Liver (tissue), 9 donors: ENCODE measurements around the gene TMEM63A. TPM values are rescaled to one million over a fixed set of nuclear protein-coding genes. Genes with fewer than 3 reads are reported as not detected.
A peak's percentile ranks its signal among the peaks of the same experiment; 100 is the strongest.

Experiments
- DNase-seq: peaks from one replicate; pipeline ENCODE4 v3.0.0-alpha.2; 2017; ENCODE audit warnings: low spot score
- H3K27ac ChIP-seq, 2 donors: one replicate each; pipeline ENCODE4 v1.7.0; 2013; ENCODE audit warnings: inconsistent platforms in 2 of 2, low read length in 2 of 2, control low read depth in 1 of 2, low read depth in 1 of 2, mild to moderate bottlenecking in 1 of 2
- H3K27me3 ChIP-seq, 4 donors: one replicate each; pipeline versions ENCODE4 v1.6.1 to v1.7.0; 2013; ENCODE audit warnings: low read length in 3 of 4, inconsistent platforms in 1 of 4, mild to moderate bottlenecking in 1 of 4, moderate library complexity in 1 of 4; ENCODE audit not compliant: control insufficient read depth in 4 of 4, insufficient read depth in 4 of 4
- H3K36me3 ChIP-seq, 4 donors: one replicate each; pipeline versions ENCODE4 v1.6.1 to v1.7.0; 2013; ENCODE audit warnings: low read length in 3 of 4, mild to moderate bottlenecking in 3 of 4, low read depth in 1 of 4, moderate library complexity in 1 of 4; ENCODE audit not compliant: control insufficient read depth in 4 of 4, insufficient read depth in 3 of 4
- H3K4me1 ChIP-seq, 4 donors: one replicate each; pipeline versions ENCODE4 v1.6.1 to v1.7.0; 2013; ENCODE audit warnings: low read length in 3 of 4, mild to moderate bottlenecking in 3 of 4, moderate library complexity in 1 of 4; ENCODE audit not compliant: control insufficient read depth in 4 of 4, insufficient read depth in 4 of 4
- H3K4me3 ChIP-seq, 3 donors: one replicate each; pipeline versions ENCODE4 v1.6.1 to v1.7.0; 2013; ENCODE audit warnings: low read length in 3 of 3, control low read depth in 1 of 3, low read depth in 1 of 3, mild to moderate bottlenecking in 1 of 3
- H3K9ac ChIP-seq, 2 donors: one replicate each; pipeline ENCODE4 v1.7.0; 2013; ENCODE audit warnings: low read length in 2 of 2, mild to moderate bottlenecking in 2 of 2, moderate library complexity in 2 of 2, control low read depth in 1 of 2, low read depth in 1 of 2
- H3K9me3 ChIP-seq, 4 donors: one replicate each; pipeline versions ENCODE4 v1.6.1 to v1.7.0; 2013; ENCODE audit warnings: low read length in 3 of 4; ENCODE audit not compliant: control insufficient read depth in 4 of 4
- EGR1 ChIP-seq, 2 donors: IDR thresholded peaks; 2 replicates each; pipeline ENCODE4 v1.6.1; 2016 to 2018; ENCODE audit warnings: antibody characterized with exemption in 2 of 2, low read depth in 2 of 2
- FOXA1 ChIP-seq: IDR thresholded peaks from 2 replicates; pipeline ENCODE4 v1.6.1; 2016; ENCODE audit warnings: antibody characterized with exemption
- FOXA2 ChIP-seq: IDR thresholded peaks from 2 replicates; pipeline ENCODE4 v1.6.1; 2016; ENCODE audit warnings: antibody characterized with exemption
- GABPA ChIP-seq, 2 donors: IDR thresholded peaks in 1 of 2; conservative IDR thresholded peaks in 1 of 2; 2 replicates each; pipeline ENCODE4 v1.6.1; 2016; ENCODE audit warnings: antibody characterized with exemption in 2 of 2, mild to moderate bottlenecking in 1 of 2, moderate library complexity in 1 of 2
- HNF4A ChIP-seq, 2 donors: conservative IDR thresholded peaks; 2 replicates each; pipeline ENCODE4 v1.6.1; 2016; ENCODE audit warnings: antibody characterized with exemption in 2 of 2, mild to moderate bottlenecking in 2 of 2
- HNF4G ChIP-seq: IDR thresholded peaks from 2 replicates; pipeline ENCODE4 v1.6.1; 2016; ENCODE audit warnings: antibody characterized with exemption
- JUND ChIP-seq, 2 donors: IDR thresholded peaks; 2 replicates each; pipeline ENCODE4 v1.6.1; 2016; ENCODE audit warnings: antibody characterized with exemption in 2 of 2
- NR2F2 ChIP-seq: IDR thresholded peaks from 2 replicates; pipeline ENCODE4 v1.6.1; 2016; ENCODE audit warnings: antibody characterized with exemption
- RAD21 ChIP-seq, 2 donors: IDR thresholded peaks; 2 replicates each; pipeline ENCODE4 v1.6.1; 2016; ENCODE audit warnings: antibody characterized with exemption in 2 of 2, mild to moderate bottlenecking in 2 of 2
- RXRA ChIP-seq, 2 donors: IDR thresholded peaks; 2 replicates each; pipeline ENCODE4 v1.6.1; 2017 to 2018; ENCODE audit warnings: antibody characterized with exemption in 2 of 2, mild to moderate bottlenecking in 1 of 2
- SP1 ChIP-seq: IDR thresholded peaks from 2 replicates; pipeline ENCODE4 v1.6.1; 2018; ENCODE audit warnings: antibody characterized with exemption, mild to moderate bottlenecking
- TAF1 ChIP-seq: conservative IDR thresholded peaks from 2 replicates; pipeline ENCODE4 v1.6.1; 2016; ENCODE audit warnings: antibody characterized with exemption, mild to moderate bottlenecking
- YY1 ChIP-seq: IDR thresholded peaks from 2 replicates; pipeline ENCODE4 v1.6.1; 2016; ENCODE audit warnings: antibody characterized with exemption, mild to moderate bottlenecking
- WGBS: extraction: QIAGEN DNeasy Blood & Tissue Kit; methylation state at CpG from one replicate; pipeline ENCODE4 v1.1.7; 2013; 5-methylcytosine and 5-hydroxymethylcytosine counted together
- polyA plus RNA-seq, 2 donors: library from polyadenylated mRNA; stranded (reverse) in 1 of 2; unstranded in 1 of 2; fragments of 200-250 nt in 1 of 2; fragments of >200 nt in 1 of 2; fragmentation: Nextera tagmentation in 1 of 2; extraction: Ambion mirVana in 1 of 2; gene quantifications; one replicate each; pipeline versions ENCODE4 v1.2.1 to v1.2.3, GENCODE V29; 2013 to 2015
- total RNA-seq, 2 donors: library from RNA; depleted of rRNA; stranded (reverse); fragments of >200 nt; gene quantifications; one replicate each; pipeline ENCODE4 v1.2.3, GENCODE V29; 2014
- TF ChIP-seq, protein P1 (sequence below): IDR thresholded peaks from 2 replicates; pipeline ENCODE4 v1.6.1; 2016; ENCODE audit warnings: antibody characterized with exemption, mild to moderate bottlenecking
- TF ChIP-seq, protein P2 (sequence below): IDR thresholded peaks from 2 replicates; pipeline ENCODE4 v1.6.1; 2016; ENCODE audit warnings: antibody characterized with exemption
- TF ChIP-seq, protein P3 (sequence below): IDR thresholded peaks from 2 replicates; pipeline ENCODE4 v1.6.1; 2016; ENCODE audit warnings: antibody characterized with exemption
- TF ChIP-seq, protein P4 (sequence below): fragments of 150-350 bp; IDR thresholded peaks from 2 replicates; pipeline ENCODE4 v1.5.1; 2017; ENCODE audit warnings: improper control_type of control experiment, low read depth, low read length; ENCODE audit not compliant: missing input control
- TF ChIP-seq, protein P5 (sequence below): IDR thresholded peaks from 2 replicates; pipeline ENCODE4 v1.6.1; 2016; ENCODE audit warnings: antibody characterized with exemption
- donor health status: healthy.
- donor health status: healthy.
- donor health status: healthy.
- donor health status: healthy.
- donor health status: healthy.

Gene TMEM63A
- total and polyA plus RNA-seq, 4 donors: 9.6 to 54.0 (median 11.6) TPM

DNA sequence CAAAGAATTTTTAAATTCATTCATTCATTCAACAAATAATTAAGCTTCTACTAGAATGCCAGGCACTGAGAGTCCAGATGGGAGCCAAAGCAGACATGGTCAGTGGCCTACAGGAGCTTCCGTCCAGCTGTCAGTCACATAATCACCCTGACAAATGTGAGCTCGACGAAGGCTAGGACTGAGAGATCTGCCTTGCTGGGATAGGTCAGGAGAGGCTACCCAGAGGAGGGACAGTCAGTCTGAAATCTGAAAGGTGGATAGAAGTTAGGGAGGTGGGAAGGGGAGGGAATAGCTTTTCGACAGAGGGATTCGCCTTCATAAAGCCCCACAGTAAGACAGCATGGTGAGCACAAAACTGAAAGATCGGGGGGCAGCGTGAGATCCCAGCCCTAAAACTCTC, 64.0 kb downstream of the TMEM63A start (continued):
- TF ChIP-seq, protein P1, sequence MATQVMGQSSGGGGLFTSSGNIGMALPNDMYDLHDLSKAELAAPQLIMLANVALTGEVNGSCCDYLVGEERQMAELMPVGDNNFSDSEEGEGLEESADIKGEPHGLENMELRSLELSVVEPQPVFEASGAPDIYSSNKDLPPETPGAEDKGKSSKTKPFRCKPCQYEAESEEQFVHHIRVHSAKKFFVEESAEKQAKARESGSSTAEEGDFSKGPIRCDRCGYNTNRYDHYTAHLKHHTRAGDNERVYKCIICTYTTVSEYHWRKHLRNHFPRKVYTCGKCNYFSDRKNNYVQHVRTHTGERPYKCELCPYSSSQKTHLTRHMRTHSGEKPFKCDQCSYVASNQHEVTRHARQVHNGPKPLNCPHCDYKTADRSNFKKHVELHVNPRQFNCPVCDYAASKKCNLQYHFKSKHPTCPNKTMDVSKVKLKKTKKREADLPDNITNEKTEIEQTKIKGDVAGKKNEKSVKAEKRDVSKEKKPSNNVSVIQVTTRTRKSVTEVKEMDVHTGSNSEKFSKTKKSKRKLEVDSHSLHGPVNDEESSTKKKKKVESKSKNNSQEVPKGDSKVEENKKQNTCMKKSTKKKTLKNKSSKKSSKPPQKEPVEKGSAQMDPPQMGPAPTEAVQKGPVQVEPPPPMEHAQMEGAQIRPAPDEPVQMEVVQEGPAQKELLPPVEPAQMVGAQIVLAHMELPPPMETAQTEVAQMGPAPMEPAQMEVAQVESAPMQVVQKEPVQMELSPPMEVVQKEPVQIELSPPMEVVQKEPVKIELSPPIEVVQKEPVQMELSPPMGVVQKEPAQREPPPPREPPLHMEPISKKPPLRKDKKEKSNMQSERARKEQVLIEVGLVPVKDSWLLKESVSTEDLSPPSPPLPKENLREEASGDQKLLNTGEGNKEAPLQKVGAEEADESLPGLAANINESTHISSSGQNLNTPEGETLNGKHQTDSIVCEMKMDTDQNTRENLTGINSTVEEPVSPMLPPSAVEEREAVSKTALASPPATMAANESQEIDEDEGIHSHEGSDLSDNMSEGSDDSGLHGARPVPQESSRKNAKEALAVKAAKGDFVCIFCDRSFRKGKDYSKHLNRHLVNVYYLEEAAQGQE: no peak
- no peak for TF ChIP-seq SP1
- no peak for TF ChIP-seq HNF4A (conservative IDR thresholded peaks at IDR 0.05)
- TF ChIP-seq GABPA (IDR thresholded peaks at IDR 0.05 in 1 of 2, conservative IDR thresholded peaks at IDR 0.05 in 1 of 2): no peak
- TF ChIP-seq RXRA (IDR thresholded peaks at IDR 0.05): no peak
- TF ChIP-seq RAD21 (IDR thresholded peaks at IDR 0.05): no peak
- TF ChIP-seq FOXA2: no peak

DNA sequence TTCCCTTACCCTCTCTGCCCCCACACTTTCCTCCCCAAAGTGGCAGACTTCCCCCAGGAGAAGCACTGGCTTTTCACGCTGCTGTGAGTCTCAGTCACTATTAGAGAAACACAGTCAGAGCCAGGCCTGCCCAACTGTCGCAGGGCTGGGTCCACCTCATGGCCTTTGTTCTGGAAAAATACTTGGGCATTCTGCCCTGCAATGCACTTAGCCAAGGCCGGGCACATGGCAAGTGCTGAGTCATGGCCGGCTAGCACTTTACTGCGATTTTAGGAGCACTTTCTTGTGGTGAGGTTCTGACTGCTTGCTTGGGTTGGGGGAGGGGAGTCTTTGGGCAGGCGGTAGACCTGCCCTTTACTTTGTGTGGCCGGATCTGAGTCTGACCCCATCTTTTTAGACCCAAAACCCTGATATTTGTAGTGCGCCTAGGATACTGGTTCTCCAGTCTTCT, 64.5 kb downstream of the TMEM63A start:
- no peak for DNase-seq
- peak overlapping the region in 1 of 2 donors; percentile 73 for H3K9ac ChIP-seq
- no peaks in the 10 kb centered on the region for H3K27me3 ChIP-seq
- no peaks in the 10 kb centered on the region for H3K9me3 ChIP-seq
- TF ChIP-seq, protein P2, sequence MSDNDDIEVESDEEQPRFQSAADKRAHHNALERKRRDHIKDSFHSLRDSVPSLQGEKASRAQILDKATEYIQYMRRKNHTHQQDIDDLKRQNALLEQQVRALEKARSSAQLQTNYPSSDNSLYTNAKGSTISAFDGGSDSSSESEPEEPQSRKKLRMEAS: peak; percentile 100
- TF ChIP-seq, protein P3, sequence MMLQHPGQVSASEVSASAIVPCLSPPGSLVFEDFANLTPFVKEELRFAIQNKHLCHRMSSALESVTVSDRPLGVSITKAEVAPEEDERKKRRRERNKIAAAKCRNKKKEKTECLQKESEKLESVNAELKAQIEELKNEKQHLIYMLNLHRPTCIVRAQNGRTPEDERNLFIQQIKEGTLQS: peak; percentile 69
- TF ChIP-seq GABPA (IDR thresholded peaks at IDR 0.05 in 1 of 2, conservative IDR thresholded peaks at IDR 0.05 in 1 of 2) (no peak), TAF1 (no peak), SP1 (peak; percentile 90), EGR1 (IDR thresholded peaks at IDR 0.05; ENCODE audit: low read depth in 2 of 2) (peak in 1 of 2 donors; percentile 21), HNF4A (conservative IDR thresholded peaks at IDR 0.05) (peak; percentile 82 to 85), FOXA2 (peak; percentile 51), HNF4G (peak; percentile 24), NR2F2 (peak; percentile 25), YY1 (peak; percentile 79), RAD21 (IDR thresholded peaks at IDR 0.05) (peak; percentile 31 to 49), RXRA (IDR thresholded peaks at IDR 0.05) (peak; percentile 84 to 87), JUND (IDR thresholded peaks at IDR 0.05) (peak; percentile 73 to 83), FOXA1 (peak; percentile 10)
- TF ChIP-seq, protein P1: no peak
- TF ChIP-seq, protein P4, sequence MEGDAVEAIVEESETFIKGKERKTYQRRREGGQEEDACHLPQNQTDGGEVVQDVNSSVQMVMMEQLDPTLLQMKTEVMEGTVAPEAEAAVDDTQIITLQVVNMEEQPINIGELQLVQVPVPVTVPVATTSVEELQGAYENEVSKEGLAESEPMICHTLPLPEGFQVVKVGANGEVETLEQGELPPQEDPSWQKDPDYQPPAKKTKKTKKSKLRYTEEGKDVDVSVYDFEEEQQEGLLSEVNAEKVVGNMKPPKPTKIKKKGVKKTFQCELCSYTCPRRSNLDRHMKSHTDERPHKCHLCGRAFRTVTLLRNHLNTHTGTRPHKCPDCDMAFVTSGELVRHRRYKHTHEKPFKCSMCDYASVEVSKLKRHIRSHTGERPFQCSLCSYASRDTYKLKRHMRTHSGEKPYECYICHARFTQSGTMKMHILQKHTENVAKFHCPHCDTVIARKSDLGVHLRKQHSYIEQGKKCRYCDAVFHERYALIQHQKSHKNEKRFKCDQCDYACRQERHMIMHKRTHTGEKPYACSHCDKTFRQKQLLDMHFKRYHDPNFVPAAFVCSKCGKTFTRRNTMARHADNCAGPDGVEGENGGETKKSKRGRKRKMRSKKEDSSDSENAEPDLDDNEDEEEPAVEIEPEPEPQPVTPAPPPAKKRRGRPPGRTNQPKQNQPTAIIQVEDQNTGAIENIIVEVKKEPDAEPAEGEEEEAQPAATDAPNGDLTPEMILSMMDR: no peak
- TF ChIP-seq, protein P5, sequence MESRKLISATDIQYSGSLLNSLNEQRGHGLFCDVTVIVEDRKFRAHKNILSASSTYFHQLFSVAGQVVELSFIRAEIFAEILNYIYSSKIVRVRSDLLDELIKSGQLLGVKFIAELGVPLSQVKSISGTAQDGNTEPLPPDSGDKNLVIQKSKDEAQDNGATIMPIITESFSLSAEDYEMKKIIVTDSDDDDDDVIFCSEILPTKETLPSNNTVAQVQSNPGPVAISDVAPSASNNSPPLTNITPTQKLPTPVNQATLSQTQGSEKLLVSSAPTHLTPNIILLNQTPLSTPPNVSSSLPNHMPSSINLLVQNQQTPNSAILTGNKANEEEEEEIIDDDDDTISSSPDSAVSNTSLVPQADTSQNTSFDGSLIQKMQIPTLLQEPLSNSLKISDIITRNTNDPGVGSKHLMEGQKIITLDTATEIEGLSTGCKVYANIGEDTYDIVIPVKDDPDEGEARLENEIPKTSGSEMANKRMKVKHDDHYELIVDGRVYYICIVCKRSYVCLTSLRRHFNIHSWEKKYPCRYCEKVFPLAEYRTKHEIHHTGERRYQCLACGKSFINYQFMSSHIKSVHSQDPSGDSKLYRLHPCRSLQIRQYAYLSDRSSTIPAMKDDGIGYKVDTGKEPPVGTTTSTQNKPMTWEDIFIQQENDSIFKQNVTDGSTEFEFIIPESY: peak; percentile 77
- peaks cover 36 to 88% (median 81%) of the 10 kb centered on the region in 4 donors for H3K4me1 ChIP-seq
- H3K36me3 ChIP-seq: peaks cover 0 to 1% (median 0%) of the 10 kb centered on the region in 4 donors
- H3K4me3 ChIP-seq: no peak overlapping the region
- peak overlapping the region; percentile 91 for H3K27ac ChIP-seq
- WGBS: 26% methylated on average over 8 of the region's 8 CpGs
